Measurements from ENCODE around the gene EID1.

Gene EID1

DNA sequence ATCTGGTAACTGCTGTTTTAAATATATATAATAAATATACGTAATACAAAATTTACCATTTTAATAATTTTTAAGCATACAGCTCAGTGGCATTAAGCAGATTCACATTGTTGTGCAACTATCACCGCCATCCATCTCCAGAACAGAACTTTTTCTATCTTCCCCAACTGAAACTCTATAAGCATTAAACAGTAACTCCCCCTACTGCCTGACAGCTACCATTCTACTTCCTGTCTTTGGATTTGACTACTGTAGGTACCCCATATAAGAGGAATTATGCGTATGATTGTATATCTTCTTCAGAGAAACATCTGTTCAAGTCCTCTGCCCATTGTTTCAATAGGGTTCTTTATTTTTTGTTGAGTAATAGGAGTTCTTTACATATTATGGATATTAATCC lies 36.8 kb downstream of the EID1 start:
- DNase-seq: no peak

DNA sequence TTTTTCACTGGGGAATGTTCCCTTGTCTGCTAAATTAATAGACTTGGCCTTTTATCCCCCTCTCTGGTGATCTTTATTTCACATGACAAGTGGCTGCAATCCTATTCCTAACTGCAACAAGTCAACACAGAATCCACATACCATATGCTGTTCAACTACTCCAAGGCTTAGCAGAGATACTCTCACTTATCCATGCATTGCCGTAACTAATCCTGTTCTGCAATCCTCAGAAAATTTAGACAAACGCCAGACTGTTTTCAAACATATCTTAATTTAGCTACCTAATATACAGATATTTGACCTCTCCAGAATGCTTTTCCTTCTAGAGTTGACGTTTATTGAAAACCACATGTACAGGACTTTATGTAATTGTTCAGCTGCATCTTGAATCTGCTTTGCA lies 37.9 kb downstream of the EID1 start:
- no peak for DNase-seq

DNA sequence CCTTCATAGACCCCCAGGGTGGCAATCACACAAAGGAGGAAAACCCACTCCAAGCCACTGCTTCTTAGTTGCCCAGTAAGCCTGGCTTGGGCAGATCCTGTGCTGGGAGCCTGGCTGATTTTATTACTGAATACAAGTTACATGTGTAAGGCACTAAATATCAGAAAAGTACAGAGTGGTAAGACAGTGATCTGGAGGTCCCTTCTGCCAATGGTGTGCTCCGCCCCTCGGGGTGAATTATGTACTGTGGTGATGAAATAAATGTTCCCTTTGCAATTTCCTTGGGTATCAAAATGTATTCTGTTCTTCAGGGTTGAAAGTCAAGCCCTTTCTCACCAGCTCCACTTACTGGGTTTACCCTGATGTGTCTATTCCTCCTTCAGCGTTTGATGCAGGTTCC lies 38.8 kb downstream of the EID1 start:
- DNase-seq: no peak

DNA sequence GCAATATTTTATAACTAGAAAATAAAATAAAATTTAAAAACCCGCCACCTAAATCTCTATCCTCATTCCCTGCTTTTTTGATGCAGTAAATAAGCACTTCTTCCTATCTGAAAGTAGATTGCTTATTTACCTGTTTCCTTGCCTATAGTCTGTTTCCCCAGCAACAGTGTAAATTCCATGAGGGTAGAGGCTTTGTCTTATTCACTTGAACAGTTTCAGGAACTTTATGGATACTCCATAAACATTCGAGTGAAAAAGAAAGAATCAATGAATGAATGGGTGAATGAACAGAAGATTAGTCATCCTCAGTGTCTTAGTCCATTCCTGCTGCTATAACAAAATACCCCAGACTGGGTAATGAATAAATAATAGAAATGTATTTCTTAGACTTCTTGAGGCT lies 44.1 kb downstream of the EID1 start:
- no peak for DNase-seq

DNA sequence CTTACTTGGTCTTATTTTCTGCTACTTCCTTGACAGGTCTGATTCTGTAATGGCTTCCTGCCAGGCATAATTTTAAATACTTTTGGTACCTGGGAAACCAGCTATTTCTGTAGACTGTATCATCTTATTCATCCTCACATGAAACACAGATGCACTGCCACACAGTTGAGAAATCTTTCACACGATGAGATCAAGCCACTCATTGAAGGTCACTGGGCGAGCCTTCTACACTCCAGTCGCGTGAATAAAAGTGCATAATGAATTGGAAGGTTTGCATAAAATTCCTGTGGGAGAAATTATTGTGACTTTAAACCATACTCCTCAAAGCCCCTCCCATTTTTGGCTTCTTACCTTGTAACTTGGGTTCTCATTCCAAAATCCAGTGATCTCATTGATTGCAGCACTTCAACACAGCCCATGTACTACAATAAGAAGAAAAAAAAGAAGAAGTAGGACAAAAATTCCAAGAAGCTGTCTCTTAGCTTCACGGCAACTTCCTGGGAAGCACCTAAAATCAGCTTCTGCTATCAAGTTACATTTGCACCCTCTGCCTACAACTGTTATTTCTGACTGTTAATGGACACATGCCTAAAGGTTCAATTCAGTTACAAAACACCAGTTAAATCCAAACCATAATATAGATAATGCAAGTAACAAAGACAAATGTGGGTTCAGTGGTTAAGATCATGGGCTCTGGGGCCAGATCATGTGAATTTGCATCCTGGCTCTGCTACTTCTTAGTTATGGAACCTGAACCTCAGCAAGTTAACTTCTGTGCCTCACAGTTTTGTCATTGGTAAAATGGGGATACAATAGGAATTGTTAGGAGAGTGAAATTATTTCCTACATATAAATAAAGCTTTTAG lies 46.8 kb downstream of the EID1 start:
- peak; percentile 38 for DNase-seq

DNA sequence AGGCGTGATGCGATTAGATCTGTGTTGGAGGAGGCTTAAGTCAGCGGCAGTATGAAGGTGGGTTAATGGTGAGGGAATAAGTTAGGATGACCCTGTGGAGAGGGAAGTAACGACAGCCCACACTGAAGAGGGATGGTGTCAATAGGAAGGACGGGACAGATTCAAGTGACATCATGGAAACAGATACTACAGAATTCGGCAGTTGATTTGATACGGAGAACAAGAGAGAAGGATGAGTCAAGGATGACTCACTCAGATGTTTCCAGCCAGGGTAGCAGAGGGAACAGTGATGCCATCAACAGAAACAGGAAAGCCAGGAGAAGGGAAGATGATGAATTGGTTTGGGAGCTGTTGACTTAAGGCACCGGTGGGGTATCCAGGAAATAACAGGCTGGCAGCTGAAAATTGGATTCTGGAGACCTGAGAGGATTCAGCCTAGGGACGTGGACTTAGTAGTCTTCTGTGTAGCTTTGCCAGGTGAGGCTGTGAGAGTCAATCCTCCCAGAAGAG lies 47.8 kb downstream of the EID1 start:
- peak; percentile 50 for DNase-seq

DNA sequence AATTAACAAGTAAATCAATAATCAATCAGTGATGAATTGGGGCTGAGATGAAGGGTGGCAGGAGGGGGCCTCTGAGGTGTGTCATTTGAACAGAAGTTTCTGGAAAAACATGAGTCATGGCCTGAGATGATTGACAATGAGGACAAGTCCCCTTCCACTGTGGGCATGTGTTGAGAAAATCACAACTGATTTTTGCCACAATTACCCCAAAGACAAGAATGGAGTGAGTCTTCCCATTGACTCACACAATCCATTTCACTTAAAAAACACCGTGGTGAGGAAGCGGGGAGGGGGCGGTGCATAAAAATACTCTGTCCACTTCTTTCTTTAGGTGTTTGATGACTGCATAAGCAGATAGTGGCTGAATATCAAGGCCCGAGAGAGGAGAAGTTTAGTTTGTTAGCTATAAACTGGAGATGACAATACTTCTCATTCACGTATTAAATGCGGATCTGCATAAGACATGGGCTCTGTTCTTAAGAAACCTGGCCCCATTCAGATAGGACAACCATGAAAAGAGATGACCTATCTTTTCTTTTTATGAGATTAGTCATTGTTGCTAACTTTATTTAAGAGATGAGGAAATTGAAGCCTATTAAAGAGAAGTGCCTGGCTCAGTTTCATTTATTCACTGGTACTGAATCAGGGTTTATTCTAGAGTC lies 51.1 kb downstream of the EID1 start:
- no peak for DNase-seq

DNA sequence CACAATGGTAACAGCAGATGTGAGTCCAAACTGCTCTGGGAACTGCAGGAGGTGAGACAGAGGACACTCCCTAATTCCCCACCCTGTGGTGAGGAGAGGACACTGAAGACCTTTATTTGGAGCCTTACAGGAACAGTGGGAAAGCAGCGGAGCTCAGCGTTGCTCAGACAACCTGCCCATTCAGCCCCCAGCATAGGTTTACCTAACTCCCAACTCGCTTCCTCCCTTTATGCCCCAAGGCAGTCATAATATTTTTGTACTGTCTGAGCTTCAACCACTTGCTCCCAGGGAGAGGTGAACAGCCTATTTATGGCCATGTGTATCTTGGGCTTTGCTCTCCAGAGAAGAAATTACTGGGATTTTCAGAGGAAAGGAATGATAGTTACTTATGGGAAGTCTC lies 51.7 kb downstream of the EID1 start:
- DNase-seq: no peak
